NCI-H146 treated with DMSO at 0.1 percent for 48 hours (cell line): ENCODE results near the gene ZNF281.
"Not testable (repeated sequence)": the region's sequence is repeated elsewhere in the genome, so short reads cannot be mapped to it uniquely, and the experiment has no call there.

Experiments
- DNase-seq: peaks from one replicate; lab custom pipeline; 2025; ENCODE audit not compliant: unreplicated experiment; lab: John Stamatoyannopoulos, UW

Gene ZNF281, protein sequence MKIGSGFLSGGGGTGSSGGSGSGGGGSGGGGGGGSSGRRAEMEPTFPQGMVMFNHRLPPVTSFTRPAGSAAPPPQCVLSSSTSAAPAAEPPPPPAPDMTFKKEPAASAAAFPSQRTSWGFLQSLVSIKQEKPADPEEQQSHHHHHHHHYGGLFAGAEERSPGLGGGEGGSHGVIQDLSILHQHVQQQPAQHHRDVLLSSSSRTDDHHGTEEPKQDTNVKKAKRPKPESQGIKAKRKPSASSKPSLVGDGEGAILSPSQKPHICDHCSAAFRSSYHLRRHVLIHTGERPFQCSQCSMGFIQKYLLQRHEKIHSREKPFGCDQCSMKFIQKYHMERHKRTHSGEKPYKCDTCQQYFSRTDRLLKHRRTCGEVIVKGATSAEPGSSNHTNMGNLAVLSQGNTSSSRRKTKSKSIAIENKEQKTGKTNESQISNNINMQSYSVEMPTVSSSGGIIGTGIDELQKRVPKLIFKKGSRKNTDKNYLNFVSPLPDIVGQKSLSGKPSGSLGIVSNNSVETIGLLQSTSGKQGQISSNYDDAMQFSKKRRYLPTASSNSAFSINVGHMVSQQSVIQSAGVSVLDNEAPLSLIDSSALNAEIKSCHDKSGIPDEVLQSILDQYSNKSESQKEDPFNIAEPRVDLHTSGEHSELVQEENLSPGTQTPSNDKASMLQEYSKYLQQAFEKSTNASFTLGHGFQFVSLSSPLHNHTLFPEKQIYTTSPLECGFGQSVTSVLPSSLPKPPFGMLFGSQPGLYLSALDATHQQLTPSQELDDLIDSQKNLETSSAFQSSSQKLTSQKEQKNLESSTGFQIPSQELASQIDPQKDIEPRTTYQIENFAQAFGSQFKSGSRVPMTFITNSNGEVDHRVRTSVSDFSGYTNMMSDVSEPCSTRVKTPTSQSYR

DNA sequence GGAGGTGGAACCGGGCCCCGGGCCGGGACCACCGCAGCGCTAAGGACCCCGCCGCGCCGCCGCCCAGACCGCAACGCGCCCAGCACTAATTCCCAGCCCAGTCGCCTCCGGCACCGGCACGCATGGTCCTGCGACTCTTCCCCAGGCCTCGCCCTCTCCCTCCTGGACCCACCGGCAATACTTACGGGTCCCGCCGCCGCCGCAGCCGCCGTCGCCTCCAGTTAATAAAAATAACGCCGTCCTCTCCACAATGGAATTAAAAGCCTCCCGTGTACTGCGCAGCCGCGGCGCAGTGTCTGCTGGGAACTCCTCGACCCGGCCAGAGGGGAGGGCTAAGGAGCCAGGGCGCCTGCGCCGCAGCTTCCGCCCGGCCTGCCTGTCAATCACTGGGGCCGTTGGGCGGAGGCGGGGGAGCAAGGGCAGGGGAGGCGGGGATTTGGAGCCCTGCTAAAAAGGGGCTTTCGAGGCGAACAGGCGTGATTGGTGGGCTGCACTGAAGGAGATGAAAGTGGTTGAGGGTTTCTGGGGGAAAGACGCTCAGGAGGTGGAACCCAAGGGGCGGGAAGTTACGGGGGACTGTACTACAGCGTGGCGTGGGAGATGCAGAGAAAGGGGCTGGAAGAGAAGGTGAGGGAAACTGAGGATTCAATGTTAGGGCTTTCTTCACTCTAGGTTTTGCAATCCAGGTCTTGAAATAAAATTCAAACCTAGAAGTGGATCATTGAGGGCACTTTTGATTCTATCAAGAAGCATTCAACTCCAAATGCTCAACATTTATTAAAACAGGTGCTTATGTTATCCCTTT is at the start of gene ZNF281:
ZNF281 (minus strand) TSS at position 276 of the 805 bp plus-strand sequence. CDS start 331 bp downstream, outside the sequence.
- peak; percentile 92 for DNase-seq

DNA sequence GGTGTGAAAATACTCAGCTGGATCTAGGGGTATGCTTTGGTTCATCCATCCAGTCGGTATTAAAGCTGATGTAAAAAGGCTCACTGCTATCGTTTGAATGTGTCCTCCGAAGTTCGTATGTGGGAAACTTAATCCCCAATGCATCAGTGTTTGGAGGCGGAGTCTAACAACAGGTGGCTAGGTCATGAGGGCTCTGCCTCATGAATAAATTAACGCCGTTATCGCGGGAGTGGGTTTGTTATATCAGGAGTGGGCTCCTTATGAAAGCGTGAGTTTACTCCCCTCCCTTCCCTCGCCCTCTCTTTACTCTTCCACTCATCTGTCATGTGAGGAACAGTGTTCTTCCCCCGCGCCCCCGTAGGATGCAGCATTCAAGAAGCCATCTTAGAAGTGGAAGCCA is 48.9 kb upstream of the ZNF281 start:
- no peak for DNase-seq

DNA sequence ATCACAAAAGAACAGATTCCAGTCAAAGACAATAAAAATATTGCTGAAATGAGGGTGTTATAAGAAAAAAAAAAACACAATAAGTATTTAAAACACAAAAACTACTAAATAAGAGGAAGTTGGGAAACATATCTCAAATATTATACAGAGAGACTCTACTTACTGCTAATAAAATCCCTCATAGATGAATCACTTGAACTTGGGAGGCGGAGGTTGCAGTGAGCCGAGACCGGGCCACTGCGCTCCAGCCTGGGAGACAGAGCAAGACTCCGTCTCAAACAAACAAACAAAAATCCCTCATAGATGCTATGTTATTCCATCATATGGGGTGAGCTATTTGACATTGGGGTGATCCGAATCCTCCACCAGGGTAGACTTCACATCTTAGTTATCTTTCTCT is 48.0 kb upstream of the ZNF281 start:
- DNase-seq, result no peak

DNA sequence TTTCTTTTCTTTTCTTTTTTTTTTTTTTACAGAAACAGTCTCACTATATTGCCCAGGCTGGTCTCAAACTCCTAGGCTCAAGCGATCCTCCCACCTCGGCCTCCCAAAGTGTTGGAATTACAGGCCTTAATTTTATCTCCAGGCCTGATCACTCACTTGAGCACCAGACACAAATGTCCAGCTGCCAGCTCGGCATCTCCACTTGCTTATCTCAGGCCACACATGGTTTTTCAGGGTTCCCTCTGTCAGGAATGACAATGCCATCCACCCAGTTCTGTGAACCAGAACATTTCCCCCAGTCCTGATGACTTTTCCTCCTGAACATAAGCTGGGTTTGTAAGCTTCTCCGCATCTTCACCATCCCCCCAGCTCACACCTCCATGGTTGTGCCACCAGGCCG is 44.6 kb upstream of the ZNF281 start:
- DNase-seq, result no peak

DNA sequence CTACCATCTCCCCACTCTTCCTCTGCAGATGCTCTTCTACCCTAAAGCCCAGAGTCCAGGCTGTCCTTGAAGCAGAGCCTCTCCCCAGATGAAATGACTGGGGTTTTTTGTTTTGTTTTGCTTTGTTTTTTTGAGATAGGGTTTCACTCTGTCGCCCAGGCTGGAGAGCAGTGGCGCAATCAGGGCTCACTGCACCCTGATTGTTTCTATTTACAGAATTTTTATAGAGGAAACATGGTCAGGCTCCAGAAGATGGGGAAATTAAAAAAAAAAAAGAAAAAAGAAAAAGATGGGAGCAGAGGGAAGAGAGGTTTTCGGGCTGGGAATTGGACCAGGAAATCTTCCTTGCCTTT is 43.7 kb upstream of the ZNF281 start:
- DNase-seq, result no peak

DNA sequence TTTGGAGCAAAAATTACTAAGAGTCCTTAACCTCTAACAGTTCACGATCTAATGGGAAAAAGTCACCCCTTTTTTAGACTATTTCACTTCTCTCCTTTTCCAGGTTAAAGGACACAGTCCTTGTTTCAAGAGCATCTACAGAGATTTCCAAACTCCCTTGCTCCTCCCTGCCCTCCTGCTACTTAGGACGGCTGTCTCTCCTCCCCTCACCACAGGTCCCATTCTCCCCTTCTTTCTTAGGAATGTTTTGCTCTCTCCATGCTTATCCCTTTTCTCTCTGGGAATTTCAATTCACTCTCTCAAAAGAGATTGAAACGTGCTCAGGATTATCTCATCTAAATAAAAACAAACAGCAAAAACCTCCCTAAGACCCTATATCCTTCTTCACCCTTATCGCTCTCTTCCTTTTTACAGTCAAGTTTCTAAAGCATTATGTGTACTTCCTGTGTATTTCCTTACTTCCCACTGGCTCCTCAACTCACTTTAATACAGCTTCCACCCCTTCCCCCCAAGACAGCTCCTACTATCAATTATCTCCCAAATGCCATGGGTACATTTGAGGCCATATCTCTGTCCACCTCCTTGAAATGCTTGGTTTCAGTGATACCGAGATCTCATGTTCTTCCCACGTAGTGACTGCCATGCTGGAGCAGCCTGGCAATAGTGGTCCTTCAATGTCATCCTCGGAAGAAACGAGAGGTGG is 43.2 kb upstream of the ZNF281 start:
- DNase-seq, result no peak

DNA sequence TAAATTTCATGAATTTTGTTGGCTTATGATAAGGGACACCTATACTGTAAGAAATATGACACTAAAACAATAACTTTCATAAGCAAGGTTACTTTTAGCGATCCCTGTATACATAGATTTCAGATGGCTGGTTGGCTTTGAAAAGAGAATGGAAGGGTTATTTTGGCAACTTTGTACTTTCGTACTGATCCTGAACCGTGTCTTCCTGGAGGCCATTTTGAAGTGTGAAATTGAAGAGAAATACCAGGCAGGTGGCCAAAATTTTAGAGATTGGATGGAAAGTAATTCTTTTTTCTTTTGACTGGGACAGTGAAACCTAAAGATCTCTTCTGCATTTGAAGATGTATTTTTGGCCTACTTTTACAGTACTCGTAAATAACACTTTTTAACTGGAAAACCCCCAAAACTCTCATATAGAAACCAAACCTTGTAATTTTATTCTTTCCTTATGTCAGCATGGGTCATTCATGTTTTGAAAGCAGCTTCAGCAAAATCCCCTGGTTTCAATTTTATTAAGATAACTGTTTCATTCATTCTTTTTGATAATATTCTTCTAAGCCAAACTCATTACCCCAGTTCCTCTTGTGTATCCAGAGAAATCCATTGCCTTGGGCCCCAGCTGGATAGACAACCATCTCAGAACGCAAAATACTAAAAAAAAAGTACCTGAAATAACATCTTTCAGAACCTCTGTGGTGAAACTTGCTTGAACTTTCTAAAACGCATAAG is 38.4 kb upstream of the ZNF281 start:
- DNase-seq, result no peak

DNA sequence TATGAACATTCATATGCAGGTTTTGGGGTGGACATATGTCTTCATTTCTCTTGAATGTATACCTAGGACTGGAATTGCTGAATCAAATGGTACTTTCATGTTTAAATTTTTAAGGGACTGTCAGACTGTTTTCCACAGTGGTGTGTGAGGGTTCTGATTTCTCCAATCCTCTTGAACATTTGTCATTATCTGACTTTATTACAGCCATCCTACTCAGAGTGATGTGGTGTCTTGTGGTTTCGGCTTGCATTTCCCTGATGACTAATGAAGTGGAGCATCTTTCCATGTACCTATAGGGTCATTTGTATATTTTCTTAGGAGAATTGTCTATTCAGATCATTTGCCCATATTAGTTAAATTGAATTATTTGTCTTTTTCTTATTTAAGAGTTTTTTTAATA is 35.4 kb upstream of the ZNF281 start:
- no peak for DNase-seq

DNA sequence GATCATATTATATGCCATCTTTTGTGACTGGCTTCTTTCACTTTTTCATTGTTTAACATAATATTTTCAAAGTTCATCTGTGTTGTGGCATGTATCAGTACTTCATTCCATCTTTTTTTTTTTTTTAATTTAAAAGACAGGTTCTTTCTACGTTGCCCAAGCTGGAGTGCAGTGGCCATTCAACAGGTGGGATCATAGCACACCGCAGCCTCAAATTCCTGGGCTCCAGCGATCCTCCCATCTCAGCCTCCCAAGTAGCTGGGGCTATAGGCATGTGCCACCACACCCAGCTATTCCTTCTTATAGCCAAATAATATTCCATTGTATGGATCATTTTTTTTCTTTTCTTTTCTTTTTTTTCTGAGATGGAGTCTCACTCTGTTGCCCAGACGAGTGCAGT is 34.6 kb upstream of the ZNF281 start:
- no peak for DNase-seq

DNA sequence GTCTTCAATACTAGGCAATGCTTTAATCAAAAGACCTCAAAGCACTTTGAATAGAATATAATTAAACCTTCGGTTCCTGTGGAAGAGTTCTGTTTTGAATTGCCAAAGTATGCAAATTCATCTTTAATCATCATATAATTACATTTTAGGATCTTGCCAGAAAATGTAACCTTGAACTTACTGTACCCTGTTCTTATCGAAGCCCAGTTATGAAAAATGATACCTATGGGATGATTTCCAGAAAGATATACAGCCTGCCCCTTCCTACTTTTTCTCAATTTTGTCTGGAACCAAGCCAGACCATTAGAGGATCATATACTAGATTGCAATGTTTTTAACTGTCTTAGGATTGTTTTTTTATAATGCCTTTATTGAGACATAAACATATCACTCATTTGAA is 34.0 kb upstream of the ZNF281 start:
- DNase-seq, result no peak

DNA sequence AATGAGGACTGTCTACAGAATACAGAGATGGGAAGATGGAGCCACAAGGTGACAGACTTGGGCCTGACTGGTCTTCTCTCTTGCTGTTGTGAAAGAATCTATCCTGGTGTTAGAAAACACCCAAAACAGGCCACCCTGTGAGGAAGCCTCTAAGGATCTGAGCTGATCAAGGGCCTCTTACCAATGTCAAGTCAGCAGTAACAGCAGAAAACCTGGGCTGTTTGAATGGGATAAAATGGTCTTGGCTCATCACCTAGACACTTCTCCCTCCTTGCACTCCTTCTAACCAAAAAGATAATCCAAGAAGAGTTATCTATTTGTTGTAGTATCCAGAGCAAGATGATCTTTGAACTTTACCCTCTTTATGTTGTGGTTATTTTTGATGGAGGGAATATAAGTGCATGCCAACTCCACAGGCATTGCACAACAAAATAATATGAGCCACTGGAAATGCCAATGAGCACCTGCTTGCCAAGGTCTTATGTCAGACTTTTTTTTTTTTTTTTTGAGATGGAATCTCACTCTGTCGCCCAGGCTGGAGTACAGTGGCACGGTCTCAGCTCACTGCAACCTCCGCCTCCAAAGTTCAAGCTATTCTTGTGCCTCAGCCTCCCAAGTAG is 32.8 kb upstream of the ZNF281 start:
- no peak for DNase-seq

DNA sequence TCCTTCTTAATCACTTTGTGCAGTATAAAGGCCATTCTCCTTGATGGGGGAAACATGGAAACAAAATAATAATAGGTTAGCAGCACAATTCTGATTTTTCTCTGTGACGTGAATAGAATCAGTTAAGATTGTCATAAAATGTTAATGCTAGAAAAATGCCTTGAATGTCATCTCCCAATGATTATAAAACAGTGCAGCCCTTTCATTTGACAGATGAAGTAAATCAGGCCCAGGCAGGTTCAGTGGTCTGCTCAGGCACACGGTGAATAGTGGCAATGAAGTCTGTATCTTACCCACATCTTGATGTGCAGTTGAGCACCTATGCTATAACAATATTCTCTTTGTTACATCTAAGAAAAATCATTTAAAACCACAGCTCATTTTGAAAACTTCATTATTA is 32.2 kb upstream of the ZNF281 start:
- no peak for DNase-seq

DNA sequence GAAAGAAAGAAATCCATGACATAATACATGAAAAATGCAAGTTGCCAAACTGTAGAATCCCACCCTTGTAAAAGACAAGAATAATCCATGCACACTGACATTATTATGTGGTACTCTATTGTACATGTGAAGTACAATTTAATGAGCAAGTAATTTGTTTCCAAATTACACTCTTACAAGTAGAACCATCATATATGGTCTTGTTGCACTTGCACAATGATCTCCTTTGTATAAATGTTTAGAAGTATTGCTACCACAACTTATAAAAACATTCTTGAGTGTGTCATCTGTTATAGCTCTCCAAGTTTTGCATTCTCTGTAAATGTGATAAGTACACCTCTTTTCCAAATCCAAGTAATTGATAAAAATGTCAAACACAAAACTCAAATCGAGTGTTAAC is 29.1 kb upstream of the ZNF281 start:
- DNase-seq, result no peak

DNA sequence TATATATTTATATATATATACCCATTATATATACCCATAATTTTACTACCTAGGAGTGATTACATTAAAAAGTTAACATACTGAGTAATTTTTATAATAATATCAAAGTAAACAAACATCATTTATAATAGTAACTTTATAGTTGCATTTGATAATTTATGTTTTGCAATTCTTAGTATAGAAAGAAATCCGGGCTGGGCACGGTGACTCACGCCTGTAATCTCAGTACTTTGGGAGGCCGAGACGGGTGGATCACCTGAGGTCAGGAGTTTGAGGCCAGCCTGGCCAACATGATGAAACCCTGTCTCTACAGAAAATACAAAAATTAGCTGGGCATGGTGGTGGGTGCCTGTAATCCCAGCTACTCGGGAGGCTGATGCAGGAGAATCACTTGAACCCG is 28.6 kb upstream of the ZNF281 start:
- not testable (repeated sequence) for DNase-seq

DNA sequence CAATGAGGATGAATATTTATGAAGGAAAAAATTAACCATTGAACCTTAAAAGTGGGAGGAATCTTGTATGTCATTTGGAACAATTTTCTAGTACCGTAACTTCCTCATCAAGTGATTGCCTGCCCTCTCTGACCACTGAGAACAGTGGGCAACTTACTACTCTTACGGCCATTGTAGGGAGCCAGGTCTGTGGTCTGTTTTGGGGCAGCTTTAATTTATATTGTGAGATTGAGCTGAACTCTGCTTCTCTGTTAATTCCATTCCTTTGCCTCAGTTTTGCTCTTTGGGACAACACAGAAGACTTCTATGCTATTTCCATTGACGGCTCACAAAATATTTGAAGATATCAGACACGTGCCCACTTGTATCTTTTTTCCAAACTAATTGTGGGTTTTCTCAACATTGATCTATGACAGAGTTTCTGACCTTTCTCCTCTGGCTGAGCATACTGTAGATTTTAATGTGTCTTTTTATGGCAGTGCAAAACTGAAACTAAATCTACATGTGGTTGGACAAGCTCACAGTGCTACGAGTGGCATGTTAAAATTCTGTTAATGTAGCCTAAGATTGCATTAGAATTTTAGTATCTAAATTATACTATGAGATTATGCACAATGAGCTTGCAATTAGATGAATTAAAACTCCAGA is 27.8 kb upstream of the ZNF281 start:
- no peak for DNase-seq

DNA sequence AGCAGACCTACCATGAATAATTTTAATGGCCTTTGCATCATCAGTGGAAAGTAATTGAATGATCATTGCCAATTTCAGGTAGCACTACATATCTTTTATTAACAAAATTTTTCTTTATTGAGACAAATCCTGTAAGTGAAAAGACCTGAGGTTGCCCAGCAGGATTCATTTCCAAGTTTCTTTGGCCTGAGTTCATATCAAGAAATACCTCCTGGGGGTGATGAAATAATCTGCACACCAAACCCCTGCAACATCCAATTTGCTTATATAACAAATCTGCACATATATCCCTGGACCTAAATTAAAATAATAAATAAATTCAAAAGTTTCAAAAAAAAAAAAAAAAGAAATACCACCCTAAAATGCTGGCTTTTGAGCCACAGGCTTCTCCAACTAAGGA is 27.3 kb upstream of the ZNF281 start:
- DNase-seq, result no peak

DNA sequence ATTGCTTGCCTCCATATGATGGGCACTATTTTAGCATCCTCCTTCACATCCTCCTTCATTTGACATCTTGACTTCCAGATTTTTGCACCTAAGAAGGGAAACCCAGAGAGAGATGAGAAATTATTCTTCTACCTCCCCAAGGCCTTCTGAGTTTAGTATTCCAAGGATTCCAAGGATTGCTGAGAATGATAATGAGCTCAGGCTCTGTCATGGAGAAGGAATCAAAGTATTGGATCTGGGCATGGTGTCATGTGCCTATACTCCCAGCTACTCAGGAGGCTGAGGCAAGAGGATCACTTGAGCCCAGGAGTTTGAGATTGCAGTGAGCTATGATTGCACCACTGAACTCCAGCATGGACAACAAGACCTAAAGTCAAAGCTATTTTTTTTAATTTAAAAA is 26.6 kb upstream of the ZNF281 start:
- no peak for DNase-seq

DNA sequence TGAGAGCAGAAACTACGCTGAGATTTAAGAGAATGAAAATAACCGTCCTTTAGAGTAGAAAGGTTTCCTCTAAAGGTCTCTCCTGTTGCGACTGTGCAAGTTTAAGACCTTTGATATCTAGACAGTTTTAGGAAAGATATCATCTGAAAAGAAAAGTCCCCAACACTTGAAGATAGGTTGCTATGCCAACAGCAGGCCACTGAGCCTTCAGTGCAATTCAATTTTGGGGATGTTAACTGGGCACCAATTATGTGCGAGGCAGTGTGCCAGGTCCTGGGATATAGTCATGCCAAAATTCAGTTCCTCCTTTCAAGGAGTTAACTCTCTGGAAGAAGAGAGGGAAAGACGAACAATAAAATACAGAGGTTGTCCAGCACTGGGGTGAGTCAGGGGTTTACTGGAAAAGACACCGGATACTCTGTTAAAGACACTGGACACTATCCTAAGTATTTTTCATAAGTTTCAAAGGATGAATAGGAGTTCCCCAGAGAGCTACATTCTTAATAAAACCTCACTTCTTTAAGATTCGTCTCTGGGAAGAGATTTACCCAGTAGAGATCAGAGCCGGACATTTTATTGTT is 25.5 kb upstream of the ZNF281 start:
- no peak for DNase-seq

DNA sequence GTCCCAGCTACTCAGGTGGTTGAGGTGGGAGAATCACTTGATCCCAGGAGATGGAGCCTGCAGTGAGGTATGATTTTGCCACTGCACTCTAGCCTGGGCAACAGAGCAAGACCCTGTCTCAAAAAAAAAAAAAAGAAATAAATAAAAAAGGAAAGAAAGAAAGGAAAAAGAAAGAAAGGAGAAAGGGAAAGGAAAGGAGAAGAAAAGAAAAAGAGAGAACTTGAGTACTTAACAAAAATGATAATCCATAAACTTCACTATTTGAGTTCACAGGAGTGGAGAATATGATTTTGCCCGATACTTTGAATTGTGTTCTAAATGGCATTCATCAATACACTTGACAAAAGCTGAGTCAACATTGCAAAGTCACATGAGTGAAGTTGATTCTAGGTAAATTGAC is 23.8 kb upstream of the ZNF281 start:
- DNase-seq, result no peak
